WTC11 (cell line): ENCODE results near the gene AR. TPM values are rescaled to one million over a fixed set of nuclear protein-coding genes. Genes with fewer than 3 reads are reported as not detected.

Source experiments
- ATAC-seq: fragments of 200-7000 bp; cut with Tn5 transposase; 2 replicates; pipeline ENCODE4 v1.10.0; 2021; ENCODE audit warnings: mild to moderate bottlenecking, moderate library complexity
- CTCF ChIA-PET: fragments of 300-600 bp; sonication (Branson Sonifier 250); formaldehyde crosslinking; loops from one replicate; lab custom pipeline; 2021; ENCODE audit warnings: antibody characterized with exemption; lab: Charles Lee
- POLR2A ChIA-PET: fragments of 350-600 bp; sonication (Branson Sonifier 250); formaldehyde crosslinking; loops from one replicate; lab custom pipeline; 2021; ENCODE audit warnings: antibody characterized with exemption; lab: Charles Lee
- DNase-seq: peaks from one replicate; pipeline ENCODE4 v3.0.0; 2021; ENCODE audit warnings: low spot score
- H3K27ac Mint-ChIP-seq: 2 replicates; pipeline ENCODE4 v1.8.0; 2021; ENCODE audit warnings: mixed read lengths
- H3K27me3 Mint-ChIP-seq: 2 replicates; pipeline ENCODE4 v1.8.0; 2021; ENCODE audit warnings: low read depth, mild to moderate bottlenecking, moderate library complexity, mixed read lengths
- H3K36me3 Mint-ChIP-seq: 2 replicates; pipeline ENCODE4 v1.8.0; 2021; ENCODE audit warnings: mixed read lengths
- H3K4me1 Mint-ChIP-seq: 2 replicates; pipeline ENCODE4 v1.8.0; 2022; ENCODE audit warnings: mixed read lengths
- H3K4me3 Mint-ChIP-seq: 2 replicates; pipeline ENCODE4 v1.8.0; 2021; ENCODE audit warnings: mild to moderate bottlenecking, moderate library complexity, mixed read lengths
- H3K9me3 Mint-ChIP-seq: 2 replicates; pipeline ENCODE4 v1.8.0; 2021; ENCODE audit warnings: mixed read lengths
- AR ChIP-seq: fragments of 250-450 bp; sonication (Bioruptor Pico); IDR thresholded peaks from 2 replicates; pipeline ENCODE4 v1.9.0; 2021; ENCODE audit warnings: mild to moderate bottlenecking
- ATF3 ChIP-seq: sonication (generic); formaldehyde crosslinking; conservative IDR thresholded peaks from 2 replicates; pipeline ENCODE4 v1.8.1; 2022; ENCODE audit warnings: mild to moderate bottlenecking, missing genetic modification reagents
- ELF4 ChIP-seq: sonication (generic); formaldehyde crosslinking; IDR thresholded peaks from 2 replicates; pipeline ENCODE4 v1.8.1; 2022; ENCODE audit warnings: low read depth, mild to moderate bottlenecking, moderate library complexity, missing genetic modification reagents
- ESRRA ChIP-seq: sonication (generic); formaldehyde crosslinking; IDR thresholded peaks from 2 replicates; pipeline ENCODE4 v1.8.1; 2022; ENCODE audit warnings: mild to moderate bottlenecking, missing genetic modification reagents, borderline replicate concordance
- FOXP1 ChIP-seq: sonication (generic); formaldehyde crosslinking; IDR thresholded peaks from 2 replicates; pipeline ENCODE4 v1.8.0; 2022; ENCODE audit warnings: missing genetic modification reagents, mild to moderate bottlenecking, moderate library complexity, borderline replicate concordance
- JAZF1 ChIP-seq: fragments of 250-450 bp; sonication (Bioruptor Pico); IDR thresholded peaks from 2 replicates; pipeline ENCODE4 v1.9.0; 2021; ENCODE audit warnings: moderate library complexity, mild to moderate bottlenecking, inconsistent platforms
- JUN ChIP-seq: sonication (generic); formaldehyde crosslinking; IDR thresholded peaks from 2 replicates; pipeline ENCODE4 v1.8.0; 2023; ENCODE audit warnings: mild to moderate bottlenecking, missing genetic modification reagents
- KAT7 ChIP-seq: sonication (generic); formaldehyde crosslinking; IDR thresholded peaks from 2 replicates; pipeline ENCODE4 v1.8.1; 2023; ENCODE audit warnings: missing genetic modification reagents, mild to moderate bottlenecking, borderline replicate concordance
- PRRX2 ChIP-seq: fragments of 250-450 bp; sonication (Bioruptor Pico); IDR thresholded peaks from 2 replicates; pipeline ENCODE4 v1.8.0; 2021; ENCODE audit warnings: mild to moderate bottlenecking
- SMAD3 ChIP-seq: sonication (generic); formaldehyde crosslinking; IDR thresholded peaks from 2 replicates; pipeline ENCODE4 v1.8.0; 2022; ENCODE audit warnings: missing genetic modification reagents, mild to moderate bottlenecking, borderline replicate concordance
- SOX15 ChIP-seq: fragments of 250-450 bp; sonication (Bioruptor Pico); IDR thresholded peaks from 2 replicates; pipeline ENCODE4 v1.9.0; 2021; ENCODE audit warnings: mild to moderate bottlenecking
- ZNF121 ChIP-seq: sonication (generic); formaldehyde crosslinking; IDR thresholded peaks from 2 replicates; pipeline ENCODE4 v1.8.0; 2023; ENCODE audit warnings: missing genetic modification reagents
- ZNF138 ChIP-seq: sonication (generic); formaldehyde crosslinking; conservative IDR thresholded peaks from 2 replicates; pipeline ENCODE4 v1.8.1; 2022; ENCODE audit warnings: mild to moderate bottlenecking, moderate library complexity, missing genetic modification reagents
- ZNF219 ChIP-seq: sonication (generic); formaldehyde crosslinking; IDR thresholded peaks from 2 replicates; pipeline ENCODE4 v1.8.0; 2023; ENCODE audit warnings: missing genetic modification reagents, mild to moderate bottlenecking, borderline replicate concordance
- ZNF512 ChIP-seq: sonication (generic); formaldehyde crosslinking; IDR thresholded peaks from 2 replicates; pipeline ENCODE4 v1.8.1; 2022; ENCODE audit warnings: missing genetic modification reagents, borderline replicate concordance
- total RNA-seq: library from RNA; stranded (reverse); gene quantifications from 3 replicates; pipeline ENCODE4 v1.2.3, GENCODE V29; 2021
- TF ChIP-seq, protein P1 (sequence below): sonication (generic); formaldehyde crosslinking; IDR thresholded peaks from 2 replicates; pipeline ENCODE4 v1.8.0; 2022; ENCODE audit warnings: missing genetic modification reagents
- TF ChIP-seq, protein P2 (sequence below): fragments of 250-450 bp; sonication (Bioruptor Pico); conservative IDR thresholded peaks from 2 replicates; pipeline ENCODE4 v1.9.0; 2021; ENCODE audit warnings: mild to moderate bottlenecking
- TF ChIP-seq, protein P3 (sequence below): sonication (generic); formaldehyde crosslinking; IDR thresholded peaks from 2 replicates; pipeline ENCODE4 v1.8.1; 2023; ENCODE audit warnings: mild to moderate bottlenecking, missing genetic modification reagents

Gene AR
- total RNA-seq, 1 experiment from 2014 or later: 10.3 TPM

DNA sequence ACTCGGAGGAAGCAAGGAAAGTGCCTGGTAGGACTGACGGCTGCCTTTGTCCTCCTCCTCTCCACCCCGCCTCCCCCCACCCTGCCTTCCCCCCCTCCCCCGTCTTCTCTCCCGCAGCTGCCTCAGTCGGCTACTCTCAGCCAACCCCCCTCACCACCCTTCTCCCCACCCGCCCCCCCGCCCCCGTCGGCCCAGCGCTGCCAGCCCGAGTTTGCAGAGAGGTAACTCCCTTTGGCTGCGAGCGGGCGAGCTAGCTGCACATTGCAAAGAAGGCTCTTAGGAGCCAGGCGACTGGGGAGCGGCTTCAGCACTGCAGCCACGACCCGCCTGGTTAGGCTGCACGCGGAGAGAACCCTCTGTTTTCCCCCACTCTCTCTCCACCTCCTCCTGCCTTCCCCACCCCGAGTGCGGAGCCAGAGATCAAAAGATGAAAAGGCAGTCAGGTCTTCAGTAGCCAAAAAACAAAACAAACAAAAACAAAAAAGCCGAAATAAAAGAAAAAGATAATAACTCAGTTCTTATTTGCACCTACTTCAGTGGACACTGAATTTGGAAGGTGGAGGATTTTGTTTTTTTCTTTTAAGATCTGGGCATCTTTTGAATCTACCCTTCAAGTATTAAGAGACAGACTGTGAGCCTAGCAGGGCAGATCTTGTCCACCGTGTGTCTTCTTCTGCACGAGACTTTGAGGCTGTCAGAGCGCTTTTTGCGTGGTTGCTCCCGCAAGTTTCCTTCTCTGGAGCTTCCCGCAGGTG is 637 bp downstream of the AR start:
- peaks cover 16% of the 10 kb centered on the region for H3K27me3 Mint-ChIP-seq
- ChIA-PET POLR2A (no interaction called here), CTCF (no interaction called here)
- ATAC-seq (peak; percentile 3; the same call in 1 of the 2 replicates), DNase-seq (peak; percentile 16)
- H3K4me1 Mint-ChIP-seq: peaks cover 36% of the 10 kb centered on the region
- TF ChIP-seq ELF4 (CRISPR knock-in tag) (no peak), SOX15 (CRISPR knock-in tag) (no peak), KAT7 (CRISPR knock-in tag) (no peak), JUN (CRISPR knock-in tag) (no peak), SMAD3 (no peak), PRRX2 (no peak), ATF3 (CRISPR knock-in tag) (no peak), ZNF138 (CRISPR knock-in tag) (no peak), ZNF121 (no peak), AR (CRISPR knock-in tag) (no peak), ESRRA (CRISPR knock-in tag) (no peak), JAZF1 (CRISPR knock-in tag) (no peak), ZNF512 (CRISPR knock-in tag) (no peak), FOXP1 (no peak), ZNF219 (no peak)
- TF ChIP-seq, protein P1, sequence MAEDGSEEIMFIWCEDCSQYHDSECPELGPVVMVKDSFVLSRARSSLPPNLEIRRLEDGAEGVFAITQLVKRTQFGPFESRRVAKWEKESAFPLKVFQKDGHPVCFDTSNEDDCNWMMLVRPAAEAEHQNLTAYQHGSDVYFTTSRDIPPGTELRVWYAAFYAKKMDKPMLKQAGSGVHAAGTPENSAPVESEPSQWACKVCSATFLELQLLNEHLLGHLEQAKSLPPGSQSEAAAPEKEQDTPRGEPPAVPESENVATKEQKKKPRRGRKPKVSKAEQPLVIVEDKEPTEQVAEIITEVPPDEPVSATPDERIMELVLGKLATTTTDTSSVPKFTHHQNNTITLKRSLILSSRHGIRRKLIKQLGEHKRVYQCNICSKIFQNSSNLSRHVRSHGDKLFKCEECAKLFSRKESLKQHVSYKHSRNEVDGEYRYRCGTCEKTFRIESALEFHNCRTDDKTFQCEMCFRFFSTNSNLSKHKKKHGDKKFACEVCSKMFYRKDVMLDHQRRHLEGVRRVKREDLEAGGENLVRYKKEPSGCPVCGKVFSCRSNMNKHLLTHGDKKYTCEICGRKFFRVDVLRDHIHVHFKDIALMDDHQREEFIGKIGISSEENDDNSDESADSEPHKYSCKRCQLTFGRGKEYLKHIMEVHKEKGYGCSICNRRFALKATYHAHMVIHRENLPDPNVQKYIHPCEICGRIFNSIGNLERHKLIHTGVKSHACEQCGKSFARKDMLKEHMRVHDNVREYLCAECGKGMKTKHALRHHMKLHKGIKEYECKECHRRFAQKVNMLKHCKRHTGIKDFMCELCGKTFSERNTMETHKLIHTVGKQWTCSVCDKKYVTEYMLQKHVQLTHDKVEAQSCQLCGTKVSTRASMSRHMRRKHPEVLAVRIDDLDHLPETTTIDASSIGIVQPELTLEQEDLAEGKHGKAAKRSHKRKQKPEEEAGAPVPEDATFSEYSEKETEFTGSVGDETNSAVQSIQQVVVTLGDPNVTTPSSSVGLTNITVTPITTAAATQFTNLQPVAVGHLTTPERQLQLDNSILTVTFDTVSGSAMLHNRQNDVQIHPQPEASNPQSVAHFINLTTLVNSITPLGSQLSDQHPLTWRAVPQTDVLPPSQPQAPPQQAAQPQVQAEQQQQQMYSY (CRISPR knock-in tag): no peak
- TF ChIP-seq, protein P2, sequence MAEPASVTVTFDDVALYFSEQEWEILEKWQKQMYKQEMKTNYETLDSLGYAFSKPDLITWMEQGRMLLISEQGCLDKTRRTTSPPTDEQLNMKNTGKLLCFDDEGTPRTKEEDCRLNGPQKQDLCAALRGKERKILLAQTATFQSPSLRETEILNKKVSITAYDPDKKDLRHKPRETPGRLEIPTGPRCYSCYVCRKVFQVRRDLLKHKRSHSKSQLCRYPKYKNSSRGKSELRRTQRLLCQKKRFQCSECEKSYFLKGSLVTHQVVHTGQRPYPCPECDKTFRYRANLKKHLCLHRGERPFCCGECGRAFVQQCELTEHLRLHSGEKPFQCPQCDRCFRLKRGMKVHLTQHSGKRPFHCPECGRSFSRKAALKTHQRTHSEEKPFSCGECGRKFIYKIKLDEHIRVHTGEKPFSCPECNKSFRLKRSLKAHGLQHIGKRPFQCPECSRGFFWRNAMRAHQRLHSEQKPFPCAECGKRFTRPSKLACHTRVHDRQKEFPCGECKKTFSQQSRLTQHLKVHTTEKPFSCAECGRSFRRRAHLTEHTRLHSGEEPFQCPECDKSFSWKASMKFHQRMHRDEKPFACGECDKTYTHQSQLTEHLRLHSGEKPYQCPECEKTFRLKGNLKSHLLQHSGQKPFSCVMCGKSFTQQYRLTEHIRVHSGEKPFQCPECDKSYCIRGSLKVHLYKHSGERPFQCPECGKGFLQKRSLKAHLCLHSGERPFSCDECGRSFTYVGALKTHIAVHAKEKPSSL: no peak
- TF ChIP-seq, protein P3, sequence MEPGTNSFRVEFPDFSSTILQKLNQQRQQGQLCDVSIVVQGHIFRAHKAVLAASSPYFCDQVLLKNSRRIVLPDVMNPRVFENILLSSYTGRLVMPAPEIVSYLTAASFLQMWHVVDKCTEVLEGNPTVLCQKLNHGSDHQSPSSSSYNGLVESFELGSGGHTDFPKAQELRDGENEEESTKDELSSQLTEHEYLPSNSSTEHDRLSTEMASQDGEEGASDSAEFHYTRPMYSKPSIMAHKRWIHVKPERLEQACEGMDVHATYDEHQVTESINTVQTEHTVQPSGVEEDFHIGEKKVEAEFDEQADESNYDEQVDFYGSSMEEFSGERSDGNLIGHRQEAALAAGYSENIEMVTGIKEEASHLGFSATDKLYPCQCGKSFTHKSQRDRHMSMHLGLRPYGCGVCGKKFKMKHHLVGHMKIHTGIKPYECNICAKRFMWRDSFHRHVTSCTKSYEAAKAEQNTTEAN (CRISPR knock-in tag): no peak
- peaks cover 4% of the 10 kb centered on the region for H3K9me3 Mint-ChIP-seq
- no peaks in the 10 kb centered on the region for H3K36me3 Mint-ChIP-seq
- 0 out of 2 replicates have a peak overlapping the region, but pooled peaks have one; percentile 32 for H3K27ac Mint-ChIP-seq
- H3K4me3 Mint-ChIP-seq: peak overlapping the region; percentile 82
